Measurements from ENCODE around the gene SUSD5. TPM values are rescaled to one million over a fixed set of nuclear protein-coding genes. Genes with fewer than 3 reads are reported as not detected.

The SUSD5 gene
- total RNA-seq, 1 experiment from 2014 or later = 4.9 TPM

DNA sequence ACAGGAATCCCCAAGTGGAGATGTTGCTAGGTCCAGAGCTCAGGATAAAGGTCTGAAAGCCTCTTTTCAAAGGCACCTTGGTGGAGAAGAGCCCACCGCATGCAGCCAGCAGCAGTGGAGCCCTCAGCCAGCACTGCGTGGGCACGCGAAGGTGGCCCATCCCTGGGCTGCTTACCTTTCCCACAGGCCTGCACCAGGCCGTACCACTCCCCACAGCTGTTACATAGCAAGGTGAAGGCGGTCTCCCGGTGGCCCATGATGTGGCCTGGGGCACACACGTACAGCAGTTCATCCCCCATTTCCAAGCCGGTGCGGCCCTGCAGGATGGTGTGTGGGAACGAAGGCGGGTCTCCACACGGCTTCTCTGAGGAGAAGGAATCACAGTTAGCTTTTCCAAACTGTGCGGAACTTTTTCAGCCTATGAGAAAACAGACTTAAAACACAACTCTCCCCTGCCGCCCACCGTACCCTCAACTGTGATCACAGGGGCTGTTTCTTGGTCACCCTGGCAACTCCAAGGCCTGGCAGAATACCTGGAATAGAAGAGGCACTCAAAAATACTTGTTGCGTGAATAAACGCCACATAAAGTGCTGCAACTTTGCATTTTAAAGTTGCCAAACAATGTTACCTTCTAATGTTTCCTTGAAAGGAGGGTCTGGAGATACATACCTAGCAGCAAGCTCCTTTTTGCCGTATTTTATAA lies 43.7 kb downstream of the SUSD5 start:
- TF ChIP-seq, protein P1, sequence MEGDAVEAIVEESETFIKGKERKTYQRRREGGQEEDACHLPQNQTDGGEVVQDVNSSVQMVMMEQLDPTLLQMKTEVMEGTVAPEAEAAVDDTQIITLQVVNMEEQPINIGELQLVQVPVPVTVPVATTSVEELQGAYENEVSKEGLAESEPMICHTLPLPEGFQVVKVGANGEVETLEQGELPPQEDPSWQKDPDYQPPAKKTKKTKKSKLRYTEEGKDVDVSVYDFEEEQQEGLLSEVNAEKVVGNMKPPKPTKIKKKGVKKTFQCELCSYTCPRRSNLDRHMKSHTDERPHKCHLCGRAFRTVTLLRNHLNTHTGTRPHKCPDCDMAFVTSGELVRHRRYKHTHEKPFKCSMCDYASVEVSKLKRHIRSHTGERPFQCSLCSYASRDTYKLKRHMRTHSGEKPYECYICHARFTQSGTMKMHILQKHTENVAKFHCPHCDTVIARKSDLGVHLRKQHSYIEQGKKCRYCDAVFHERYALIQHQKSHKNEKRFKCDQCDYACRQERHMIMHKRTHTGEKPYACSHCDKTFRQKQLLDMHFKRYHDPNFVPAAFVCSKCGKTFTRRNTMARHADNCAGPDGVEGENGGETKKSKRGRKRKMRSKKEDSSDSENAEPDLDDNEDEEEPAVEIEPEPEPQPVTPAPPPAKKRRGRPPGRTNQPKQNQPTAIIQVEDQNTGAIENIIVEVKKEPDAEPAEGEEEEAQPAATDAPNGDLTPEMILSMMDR (conservative IDR thresholded peaks at IDR 0.05) = no peak
- no CpG with 5 or more reads among the region's 19 CpGs for WGBS (ENCODE audit: extremely low coverage, insufficient read length, low lambda C conversion rate)
- Mint-ChIP-seq H3K4me1 (no peaks in the 10 kb centered on the region), H3K9me3 (peaks cover 0 to 3% of the 10 kb centered on the region in 2 experiments; a peak in 3 of 5 replicates), H3K36me3 (ENCODE audit: insufficient read depth in 1 of 3, low read depth in 3 of 3) (peaks cover 0 to 1% (median 0%) of the 10 kb centered on the region in 3 experiments; a peak in 3 of 7 replicates), H3K27me3 (ENCODE audit: low read depth) (no peaks in the 10 kb centered on the region), H3K4me3 (no peak overlapping the region), H3K27ac (no peak overlapping the region)
- no peak overlapping the region for H4K5ac ChIP-seq (ENCODE audit: insufficient read length, low read depth, low read length)
- H2AK5ac ChIP-seq (ENCODE audit: insufficient read length, low read length) = no peak overlapping the region
- H3K9ac ChIP-seq (ENCODE audit: extremely low read depth, insufficient read length, low read length) = no peak overlapping the region
- H2BK20ac ChIP-seq (ENCODE audit: low read depth, low read length, poor library complexity, severe bottlenecking) = no peak overlapping the region
- H4K8ac ChIP-seq (replicated peaks; ENCODE audit: insufficient read length, low read depth, low read length) = no peak overlapping the region
- no peak overlapping the region for H3K4me2 ChIP-seq (ENCODE audit: insufficient read depth, insufficient read length, low read length)
- H4K91ac ChIP-seq (ENCODE audit: insufficient read length, low read depth, low read length) = no peak overlapping the region
- H3K27ac ChIP-seq (ENCODE audit: insufficient read length, low read depth, low read length) = no peak overlapping the region
- no peaks in the 10 kb centered on the region for H3K23me2 ChIP-seq (ENCODE audit: insufficient read length, low read depth, low read length, poor library complexity, severe bottlenecking)
- no peaks in the 10 kb centered on the region for H3K27me3 ChIP-seq (ENCODE audit: insufficient read depth, low read length)
- H3K79me2 ChIP-seq (ENCODE audit: insufficient read depth, low read length) = no peaks in the 10 kb centered on the region
- DNase-seq = no peak
- no peak overlapping the region for H3T11ph ChIP-seq (ENCODE audit: low read length)
- H2AFZ ChIP-seq (ENCODE audit: low read length) = no peak overlapping the region
- H3K79me1 ChIP-seq (ENCODE audit: insufficient read depth, low read depth, low read length, poor library complexity, severe bottlenecking) = no peaks in the 10 kb centered on the region
- H2BK12ac ChIP-seq (ENCODE audit: insufficient read length, low read depth, low read length) = no peak overlapping the region
- H3K56ac ChIP-seq (ENCODE audit: insufficient read length, low read depth, low read length) = no peak overlapping the region
- no peak overlapping the region for H3K4ac ChIP-seq (ENCODE audit: low read depth, low read length)
- no peak overlapping the region for H3K23ac ChIP-seq (ENCODE audit: insufficient read length, low read depth, low read length)
- no peak overlapping the region for H2BK5ac ChIP-seq (ENCODE audit: insufficient read length, low read length)
- no peaks in the 10 kb centered on the region for H4K20me1 ChIP-seq (ENCODE audit: control insufficient read depth, insufficient read depth, insufficient read length)
- H2BK120ac ChIP-seq (ENCODE audit: low read depth, low read length, poor library complexity, severe bottlenecking) = no peak overlapping the region
- H3K4me1 ChIP-seq (ENCODE audit: insufficient read depth, low read length) = no peaks in the 10 kb centered on the region
- H3K9me3 ChIP-seq (ENCODE audit: control insufficient read depth, low read depth, low read length) = no peaks in the 10 kb centered on the region
- H2BK15ac ChIP-seq (ENCODE audit: low read depth, low read length) = no peak overlapping the region
- no peak overlapping the region for H3K18ac ChIP-seq (ENCODE audit: insufficient read length, low read depth, low read length)
- no peak overlapping the region for H3K14ac ChIP-seq (ENCODE audit: insufficient read depth, low read length)
